H1 (cell line): Measurements from ENCODE around the gene MAN2C1. TPM values are rescaled to one million over a fixed set of nuclear protein-coding genes. Genes with fewer than 3 reads are reported as not detected.
"Not testable (repeated sequence)": the region's sequence is repeated elsewhere in the genome, so short reads cannot be mapped to it uniquely, and the experiment has no call there.

Experiments used
- CTCF ChIA-PET: fragments of 300-600 bp; sonication (Branson Sonifier 250); formaldehyde crosslinking; loops from one replicate; lab custom pipeline; 2021; ENCODE audit not compliant: partially characterized antibody; lab: Charles Lee
- POLR2A ChIA-PET: fragments of 300-600 bp; sonication (Branson Sonifier 250); formaldehyde crosslinking; loops from one replicate; lab custom pipeline; 2021; ENCODE audit warnings: inconsistent platforms; ENCODE audit not compliant: partially characterized antibody; lab: Charles Lee
- DNase-seq, 2 experiments: peaks; one replicate each; pipeline versions ENCODE4 v3.0.0 to v3.0.0-alpha.2; 2010 to 2022; ENCODE audit warnings: low spot score in 2 of 2, low read depth in 1 of 2, mixed read lengths in 1 of 2
- FAIRE-seq: peaks from 2 replicates; lab custom pipeline; 2011; peaks lifted over from hg19 to GRCh38; lab: Jason Lieb, UNC
- H2AFZ ChIP-seq: 2 replicates; pipeline ENCODE4 v1.8.1; 2012; ENCODE audit warnings: low read length, inconsistent platforms
- H2AK5ac ChIP-seq: 2 replicates; pipeline ENCODE4 v1.6.1; 2013; ENCODE audit warnings: low read depth, low read length
- H2BK120ac ChIP-seq: replicated peaks from 2 replicates; pipeline ENCODE3; 2013; ENCODE audit warnings: low read depth, low read length, inconsistent platforms
- H2BK12ac ChIP-seq: 2 replicates; pipeline ENCODE4 v1.6.1; 2013; ENCODE audit warnings: low read depth, low read length
- H2BK15ac ChIP-seq: 2 replicates; pipeline ENCODE4 v1.6.1; 2013; ENCODE audit warnings: low read length
- H2BK20ac ChIP-seq: 2 replicates; pipeline ENCODE4 v1.6.1; 2013; ENCODE audit warnings: low read length
- H2BK5ac ChIP-seq: 2 replicates; pipeline ENCODE4 v1.6.1; 2013; ENCODE audit warnings: low read depth, low read length
- H3K14ac ChIP-seq: 2 replicates; pipeline ENCODE4 v1.6.1; 2013; ENCODE audit warnings: inconsistent platforms; ENCODE audit not compliant: insufficient read length
- H3K18ac ChIP-seq: 2 replicates; pipeline ENCODE4 v1.6.1; 2013; ENCODE audit warnings: low read length; ENCODE audit errors: extremely low read depth
- H3K23ac ChIP-seq: 2 replicates; pipeline ENCODE4 v1.6.1; 2013; ENCODE audit warnings: inconsistent platforms; ENCODE audit not compliant: insufficient read length
- H3K23me2 ChIP-seq: 2 replicates; pipeline ENCODE4 v1.6.1; 2013; ENCODE audit warnings: low read depth, low read length
- H3K27ac ChIP-seq: 2 replicates; pipeline ENCODE4 v1.6.1; 2011; ENCODE audit warnings: low read depth, low read length, inconsistent platforms
- H3K27me3 ChIP-seq, 4 experiments: replicated peaks in 1 of 4; 1 replicate in 1 of 4; 2 replicates in 3 of 4; pipeline versions ENCODE4 v1.6.1 to v1.8.1; 2011 to 2013; ENCODE audit warnings: low read length in 3 of 4, mild to moderate bottlenecking in 3 of 4, inconsistent platforms in 2 of 4, mixed read lengths in 2 of 4, moderate library complexity in 1 of 4; ENCODE audit not compliant: control insufficient read depth in 3 of 4, insufficient read depth in 3 of 4; ENCODE audit errors: extremely low read depth in 1 of 4
- H3K36me3 ChIP-seq, 4 experiments: 2 replicates each; pipeline versions ENCODE4 v1.6.1 to v1.8.1; 2011 to 2013; ENCODE audit warnings: mild to moderate bottlenecking in 4 of 4, low read length in 3 of 4, moderate library complexity in 2 of 4, control low read depth in 1 of 4, inconsistent platforms in 1 of 4; ENCODE audit not compliant: insufficient read depth in 4 of 4, control insufficient read depth in 2 of 4
- H3K4ac ChIP-seq: replicated peaks from 2 replicates; pipeline ENCODE3; 2013; ENCODE audit warnings: low read length, low read depth, mixed read lengths, inconsistent platforms; ENCODE audit not compliant: insufficient read length
- H3K4me1 ChIP-seq, 4 experiments: replicated peaks in 1 of 4; 1 replicate in 1 of 4; 2 replicates in 3 of 4; pipeline versions ENCODE4 v1.6.1 to v1.8.1; 2011 to 2013; ENCODE audit warnings: low read length in 3 of 4, inconsistent platforms in 2 of 4, mixed read lengths in 1 of 4; ENCODE audit not compliant: insufficient read depth in 4 of 4, control insufficient read depth in 3 of 4
- H3K4me2 ChIP-seq, 2 experiments: 2 replicates each; pipeline versions ENCODE4 v1.6.1 to v1.8.1; 2011 to 2013; ENCODE audit warnings: low read depth in 2 of 2, low read length in 2 of 2, control low read depth in 1 of 2, inconsistent platforms in 1 of 2, mild to moderate bottlenecking in 1 of 2; ENCODE audit not compliant: insufficient read depth in 1 of 2
- H3K4me3 ChIP-seq, 4 experiments: fragments of 200-600, 300-600 bp in 1 of 4; sonication (generic), shearing (Covaris generic), sonication (Bioruptor Twin) in 1 of 4; 2 replicates each; pipeline versions ENCODE4 v1.5.1 to v1.8.1; 2011 to 2016; ENCODE audit warnings: low read length in 4 of 4, low read depth in 3 of 4, control low read depth in 2 of 4, inconsistent platforms in 2 of 4, mild to moderate bottlenecking in 2 of 4, mixed read lengths in 1 of 4, moderate library complexity in 1 of 4; ENCODE audit not compliant: insufficient read depth in 2 of 4; ENCODE audit errors: extremely low read depth in 1 of 4
- H3K56ac ChIP-seq: replicated peaks from 2 replicates; pipeline ENCODE3; 2013; ENCODE audit warnings: low read depth, mild to moderate bottlenecking, mixed read lengths, low read length, inconsistent platforms; ENCODE audit not compliant: insufficient read length
- H3K79me1 ChIP-seq: 2 replicates; pipeline ENCODE4 v1.6.1; 2013; ENCODE audit warnings: low read depth, low read length, control low read depth
- H3K79me2 ChIP-seq, 2 experiments: 2 replicates each; pipeline versions ENCODE4 v1.6.1 to v1.8.1; 2012 to 2013; ENCODE audit warnings: low read length in 2 of 2, mild to moderate bottlenecking in 2 of 2, inconsistent platforms in 1 of 2; ENCODE audit not compliant: insufficient read depth in 2 of 2, control insufficient read depth in 1 of 2
- H3K9ac ChIP-seq, 4 experiments: replicated peaks in 1 of 4; 1 replicate in 1 of 4; 2 replicates in 3 of 4; pipeline versions ENCODE4 v1.6.1 to v1.8.1; 2011 to 2013; ENCODE audit warnings: low read depth in 3 of 4, low read length in 3 of 4, control low read depth in 2 of 4, mild to moderate bottlenecking in 2 of 4, moderate library complexity in 2 of 4, inconsistent platforms in 1 of 4; ENCODE audit errors: extremely low read depth in 1 of 4
- H3K9me3 ChIP-seq, 2 experiments: 2 replicates each; pipeline versions ENCODE4 v1.6.1 to v1.8.1; 2012 to 2013; ENCODE audit warnings: mild to moderate bottlenecking in 2 of 2, moderate library complexity in 2 of 2, control low read depth in 1 of 2, inconsistent platforms in 1 of 2, low read depth in 1 of 2, low read length in 1 of 2, mixed read lengths in 1 of 2; ENCODE audit not compliant: insufficient read depth in 2 of 2
- H4K20me1 ChIP-seq, 2 experiments: replicated peaks in 1 of 2; 2 replicates each; pipeline versions ENCODE3 to v1.8.1; 2011 to 2013; ENCODE audit warnings: inconsistent platforms in 2 of 2, low read length in 2 of 2, mild to moderate bottlenecking in 1 of 2; ENCODE audit not compliant: insufficient read depth in 2 of 2, control insufficient read depth in 1 of 2
- H4K5ac ChIP-seq: 2 replicates; pipeline ENCODE4 v1.6.1; 2013; ENCODE audit warnings: low read length, low read depth, mixed read lengths, inconsistent platforms; ENCODE audit not compliant: insufficient read length
- H4K8ac ChIP-seq: 2 replicates; pipeline ENCODE4 v1.8.0; 2013; ENCODE audit warnings: mild to moderate bottlenecking, moderate library complexity, low read length, inconsistent platforms; ENCODE audit not compliant: insufficient read depth; ENCODE audit errors: extremely low read depth
- H4K91ac ChIP-seq: replicated peaks from 2 replicates; pipeline ENCODE3; 2013; ENCODE audit warnings: low read length, mixed read lengths, inconsistent platforms; ENCODE audit not compliant: insufficient read length
- WGBS, 2 experiments: shearing (Covaris generic) in 1 of 2; methylation state at CpG; one replicate each; pipeline versions ENCODE4 v1.1.6 to v1.1.7; 2013 to 2015; ENCODE audit warnings: low lambda C conversion rate in 2 of 2, mixed read lengths in 2 of 2, inconsistent platforms in 1 of 2, low coverage in 1 of 2, missing lambda C conversion rate in 1 of 2; ENCODE audit not compliant: insufficient replicate concordance in 2 of 2, insufficient coverage in 1 of 2, insufficient read length in 1 of 2; ENCODE audit errors: extremely low coverage in 1 of 2, missing lambda C conversion rate in 1 of 2; 5-methylcytosine and 5-hydroxymethylcytosine counted together
- polyA plus RNA-seq, 7 experiments: library from polyadenylated mRNA; depleted of rRNA in 3 of 7; stranded (reverse) in 5 of 7; unstranded in 2 of 7; fragments of >200 nt in 5 of 7; fragments of 200-250 nt in 2 of 7; gene quantifications; 1 replicate in 5 of 7; 2 replicates in 1 of 7; 4 replicates in 1 of 7; pipeline versions ENCODE4 v1.2.1 to v1.2.3, GENCODE V29; 2011 to 2013; ENCODE audit warnings: missing spikeins in 2 of 7, mixed read lengths in 2 of 7
- total RNA-seq: library from RNA; stranded (reverse); fragmentation: NEBNext Ultra II Directional; extraction: Animal tissue kit (Norgen Biotek cat#: 25700); gene quantifications from 2 replicates; pipeline ENCODE4 v1.2.1, GENCODE V29; 2021

MAN2C1 gene
- total and polyA plus RNA-seq, 2 of the 8 experiments (the other 6 are each of a cell fraction or from before 2014, with no cell fraction given), result 56.3 to 88.9 TPM

DNA sequence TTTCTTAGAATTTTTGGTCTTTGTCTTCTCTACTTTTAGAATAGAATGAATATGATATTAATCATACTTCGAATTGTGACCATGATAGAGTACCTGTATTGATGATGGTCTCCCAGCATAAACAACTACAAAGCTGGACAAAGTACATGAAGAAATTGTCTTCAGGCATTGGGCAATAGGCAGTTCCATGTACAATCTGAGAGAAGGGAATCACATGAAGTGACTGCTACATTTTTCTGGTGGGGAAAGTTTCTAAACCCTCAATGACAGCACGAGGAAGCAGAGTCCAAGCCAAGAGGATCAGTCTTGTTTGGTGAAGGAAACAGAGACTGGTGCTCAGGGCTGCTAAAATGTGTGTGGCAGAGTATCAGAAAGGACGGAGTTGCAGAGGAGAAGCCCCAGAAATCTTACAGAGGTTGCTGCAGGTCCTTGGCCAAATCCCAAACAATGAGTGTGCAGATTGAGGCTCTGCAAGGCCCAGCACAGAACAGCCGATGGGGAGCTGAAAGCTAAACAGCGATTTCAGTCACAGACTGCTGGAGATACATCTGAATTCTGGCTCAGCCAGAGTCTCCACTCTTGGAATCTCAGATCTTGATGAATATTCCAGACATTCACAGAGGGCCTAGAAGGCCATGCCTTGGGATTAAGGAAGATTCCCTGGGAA lies 49.0 kb downstream of the MAN2C1 start:
- H4K5ac ChIP-seq, H4K20me1 ChIP-seq, H2BK5ac ChIP-seq, H2BK12ac ChIP-seq, H4K91ac ChIP-seq, H2BK20ac ChIP-seq, H3K56ac ChIP-seq, H3K27ac ChIP-seq, POLR2A ChIA-PET, H3K23ac ChIP-seq, H2BK120ac ChIP-seq, H3K4me1 ChIP-seq, H3K27me3 ChIP-seq, H3K79me1 ChIP-seq, H3K4me3 ChIP-seq, DNase-seq, H3K9me3 ChIP-seq, H3K23me2 ChIP-seq, H2AK5ac ChIP-seq, H3K14ac ChIP-seq, H3K79me2 ChIP-seq, H3K4ac ChIP-seq, H3K18ac ChIP-seq, H4K8ac ChIP-seq, H3K36me3 ChIP-seq, H2AFZ ChIP-seq, H3K4me2 ChIP-seq, FAIRE-seq, H3K9ac ChIP-seq, H2BK15ac ChIP-seq: not testable (repeated sequence)
- CTCF ChIA-PET, result interaction anchor here (1.2 kb wide), 1 partner anchor 9 kb away, joined by 3 read pairs; no protein-coding TSS in a partner anchor
- WGBS, 2 experiments, result 80% methylated on average over 5 of the region's 5 CpGs; no CpG with 5 or more reads in 1 of the 2 experiments
